ENCODE measurements around the gene SNX8. TPM values are rescaled to one million over a fixed set of nuclear protein-coding genes. Genes with fewer than 3 reads are reported as not detected.

Gene SNX8
- total and polyA plus RNA-seq, 4 donors: 24.6 to 54.6 (median 45.8) TPM

GRCh38 chr7:2205036-2205780, 109.0 kb downstream of the SNX8 start:
- TF ChIP-seq CTCF (IDR thresholded peaks at IDR 0.05; ENCODE audit: control extremely low read depth, extremely low read depth): no peak
- Histone ChIP-seq H3K27me3 (ENCODE audit: control insufficient read depth in 3 of 3, insufficient read depth in 3 of 3, low read length in 2 of 3) (no peaks in the 10 kb centered on the region), H3K4me3 (no peak overlapping the region), H3K36me3 (ENCODE audit: control insufficient read depth in 4 of 4, insufficient read depth in 4 of 4, low read length in 4 of 4) (peaks cover 0 to 25% (median 19%) of the 10 kb centered on the region in 4 donors), H3K27ac (ENCODE audit: low read depth in 1 of 2, low read length in 1 of 2) (no peak overlapping the region), H3K9ac (ENCODE audit: insufficient read depth in 1 of 2, low read length in 2 of 2) (no peak overlapping the region), H3K9me3 (ENCODE audit: control insufficient read depth in 4 of 4, insufficient read depth in 3 of 4, low read length in 3 of 4) (no peaks in the 10 kb centered on the region), H3K4me1 (ENCODE audit: control insufficient read depth in 5 of 5, insufficient read depth in 5 of 5, low read length in 5 of 5) (peaks cover 0 to 21% (median 7%) of the 10 kb centered on the region in 5 donors)
- ATAC-seq (ENCODE audit: insufficient read depth, low FRiP score) (no peak), DNase-seq (peak in 1 of 3 donors; percentile 14)
- 79 to 91% methylated on average over 16 of the region's 16 CpGs for WGBS, 2 donors

- Histone ChIP-seq H3K27me3 (ENCODE audit: control insufficient read depth in 3 of 3, insufficient read depth in 3 of 3, low read length in 2 of 3) (no peaks in the 10 kb centered on the region), H3K4me3 (no peak overlapping the region), H3K9ac (ENCODE audit: insufficient read depth in 1 of 2, low read length in 2 of 2) (no peak overlapping the region), H3K9me3 (ENCODE audit: control insufficient read depth in 4 of 4, insufficient read depth in 3 of 4, low read length in 3 of 4) (no peaks in the 10 kb centered on the region), H3K36me3 (ENCODE audit: control insufficient read depth in 4 of 4, insufficient read depth in 4 of 4, low read length in 4 of 4) (peaks cover 0 to 33% (median 19%) of the 10 kb centered on the region in 4 donors), H3K27ac (ENCODE audit: low read depth in 1 of 2, low read length in 1 of 2) (no peak overlapping the region), H3K4me1 (ENCODE audit: control insufficient read depth in 5 of 5, insufficient read depth in 5 of 5, low read length in 5 of 5) (peaks cover 0 to 21% (median 7%) of the 10 kb centered on the region in 5 donors)
- 85 to 86% methylated on average over 11 of the region's 11 CpGs for WGBS, 2 donors
- TF ChIP-seq CTCF (IDR thresholded peaks at IDR 0.05; ENCODE audit: control extremely low read depth, extremely low read depth): no peak
- peak in 1 of 3 donors; percentile 13 for DNase-seq
- ATAC-seq (ENCODE audit: insufficient read depth, low FRiP score): no peak
Measured at GRCh38 chr7:2204446-2204845, 109.8 kb downstream of the SNX8 start.

- Histone ChIP-seq H3K9me3 (ENCODE audit: control insufficient read depth in 4 of 4, insufficient read depth in 3 of 4, low read length in 3 of 4) (no peaks in the 10 kb centered on the region), H3K4me1 (ENCODE audit: control insufficient read depth in 5 of 5, insufficient read depth in 5 of 5, low read length in 5 of 5) (peaks cover 0 to 21% (median 7%) of the 10 kb centered on the region in 5 donors), H3K27ac (ENCODE audit: low read depth in 1 of 2, low read length in 1 of 2) (no peak overlapping the region), H3K27me3 (ENCODE audit: control insufficient read depth in 3 of 3, insufficient read depth in 3 of 3, low read length in 2 of 3) (no peaks in the 10 kb centered on the region), H3K4me3 (no peak overlapping the region), H3K36me3 (ENCODE audit: control insufficient read depth in 4 of 4, insufficient read depth in 4 of 4, low read length in 4 of 4) (peaks cover 0 to 33% (median 21%) of the 10 kb centered on the region in 4 donors), H3K9ac (ENCODE audit: insufficient read depth in 1 of 2, low read length in 2 of 2) (no peak overlapping the region)
- ATAC-seq (ENCODE audit: insufficient read depth, low FRiP score) (no peak), DNase-seq (peak in 2 of 3 donors; percentile 5 to 9)
- no peak for TF ChIP-seq CTCF (IDR thresholded peaks at IDR 0.05; ENCODE audit: control extremely low read depth, extremely low read depth)
- 72 to 74% methylated on average over 13 of the region's 13 CpGs for WGBS, 2 donors
Measured at GRCh38 chr7:2203766-2204300, 110.4 kb downstream of the SNX8 start.

Measured in lung (tissue), 12 donors.